CD4-positive, alpha-beta T cell treated with Interferon alpha-2 for 1 hour (primary cell): ENCODE data around the gene REEP1.
A peak's percentile ranks its signal among the peaks of the same experiment; 100 is the strongest.

Experiments
- DNase-seq, 2 donors: peaks; one replicate each; pipeline ENCODE4 v3.0.0-alpha.2; 2020 to 2022

REEP1 gene, protein sequence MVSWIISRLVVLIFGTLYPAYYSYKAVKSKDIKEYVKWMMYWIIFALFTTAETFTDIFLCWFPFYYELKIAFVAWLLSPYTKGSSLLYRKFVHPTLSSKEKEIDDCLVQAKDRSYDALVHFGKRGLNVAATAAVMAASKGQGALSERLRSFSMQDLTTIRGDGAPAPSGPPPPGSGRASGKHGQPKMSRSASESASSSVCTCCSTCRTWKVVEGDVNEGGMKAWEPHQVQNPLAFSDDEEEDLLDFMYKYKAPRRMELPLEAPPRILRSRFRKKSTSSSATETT

DNA sequence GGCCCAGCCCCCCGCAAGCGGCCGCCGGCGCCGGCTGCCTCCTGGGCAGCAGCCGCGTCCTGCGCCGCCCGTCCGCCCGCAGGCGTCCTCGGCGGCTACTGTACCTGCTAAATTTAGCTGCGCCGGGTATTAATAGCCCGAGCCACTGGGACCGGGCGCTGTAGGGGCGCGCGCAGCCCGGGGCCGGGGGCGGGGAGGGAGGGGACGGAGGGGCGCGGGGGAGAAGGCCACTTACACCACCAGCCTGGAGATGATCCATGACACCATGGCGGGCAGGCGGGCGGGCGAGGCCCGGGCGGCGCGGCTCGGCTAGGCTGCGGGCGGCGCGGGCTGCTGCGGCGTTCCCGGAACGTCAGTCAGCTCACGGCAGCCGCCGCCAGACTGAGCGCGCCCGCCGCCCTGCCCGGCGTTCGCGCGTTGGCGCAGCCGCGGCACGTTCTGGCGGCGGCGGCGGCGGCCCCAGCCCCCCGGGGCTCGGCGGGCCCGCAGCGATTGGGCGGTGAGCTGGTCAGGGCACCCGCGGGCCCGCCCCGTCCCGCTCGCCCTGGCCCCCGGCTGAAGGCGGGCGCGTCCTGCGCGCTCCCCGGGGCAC lies at the start of gene REEP1:
Gene REEP1 (minus strand): TSS at position 383 of the 592 bp plus-strand sequence. CDS start 116 bp downstream, at position 267.
- DNase-seq, result peak in 1 of 2 donors; percentile 3

DNA sequence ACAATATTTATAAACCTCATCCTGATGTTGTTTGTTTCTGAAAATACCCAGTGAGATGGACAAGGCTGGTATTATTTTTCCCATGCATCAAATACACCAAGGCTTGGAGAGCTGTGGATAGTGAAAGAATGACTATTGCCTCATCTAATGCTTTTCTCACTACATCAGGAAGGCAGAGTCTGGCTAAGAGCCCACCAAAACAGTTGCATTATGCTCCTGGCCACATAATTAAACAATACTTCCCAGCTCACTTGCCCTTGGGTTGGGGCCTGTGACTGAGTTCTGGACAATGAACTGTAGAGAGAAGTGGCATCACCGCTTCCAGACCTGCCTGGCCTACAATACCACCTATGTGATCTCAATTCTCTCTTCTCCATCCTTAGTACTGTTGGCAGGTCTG lies 46.4 kb upstream of the REEP1 start:
- no peak for DNase-seq

DNA sequence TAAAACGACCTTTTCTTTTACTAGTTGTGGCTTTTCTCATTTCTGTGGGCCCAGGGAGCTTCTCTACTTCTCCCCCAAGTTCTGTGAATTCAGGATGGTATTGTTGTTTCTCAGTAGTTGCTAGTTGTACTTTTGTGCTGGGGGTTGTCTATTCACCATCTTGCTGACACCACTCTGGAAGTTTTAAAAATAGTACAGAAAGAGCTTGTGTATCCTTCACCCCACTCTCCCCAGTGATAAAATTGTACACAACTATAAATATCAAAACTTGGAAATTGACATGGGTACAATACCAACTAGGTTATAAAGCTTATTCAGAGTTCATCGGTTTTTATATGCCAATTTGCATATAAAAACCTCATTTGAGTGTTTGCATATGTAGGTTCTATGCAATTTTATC lies 45.3 kb upstream of the REEP1 start:
- DNase-seq, result no peak

DNA sequence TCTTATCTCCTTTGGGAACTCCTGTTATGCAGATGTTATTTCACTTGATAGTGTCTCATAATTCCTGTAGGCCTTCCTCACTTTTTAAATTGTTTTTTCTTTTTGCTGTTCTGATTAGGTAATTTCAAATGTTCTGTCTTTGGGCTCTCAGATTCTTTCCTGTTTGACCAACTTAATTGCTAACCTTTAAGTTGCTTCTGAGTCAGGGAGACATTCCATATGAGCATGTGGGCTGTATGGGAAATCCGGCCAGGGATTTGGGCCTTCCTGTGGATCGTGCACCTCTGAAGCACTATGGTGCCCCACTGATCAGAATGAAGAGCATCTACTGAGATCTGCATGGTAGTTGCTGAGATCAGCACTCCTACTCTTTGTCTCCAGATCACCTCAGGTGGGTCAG lies 44.7 kb upstream of the REEP1 start:
- no peak for DNase-seq

DNA sequence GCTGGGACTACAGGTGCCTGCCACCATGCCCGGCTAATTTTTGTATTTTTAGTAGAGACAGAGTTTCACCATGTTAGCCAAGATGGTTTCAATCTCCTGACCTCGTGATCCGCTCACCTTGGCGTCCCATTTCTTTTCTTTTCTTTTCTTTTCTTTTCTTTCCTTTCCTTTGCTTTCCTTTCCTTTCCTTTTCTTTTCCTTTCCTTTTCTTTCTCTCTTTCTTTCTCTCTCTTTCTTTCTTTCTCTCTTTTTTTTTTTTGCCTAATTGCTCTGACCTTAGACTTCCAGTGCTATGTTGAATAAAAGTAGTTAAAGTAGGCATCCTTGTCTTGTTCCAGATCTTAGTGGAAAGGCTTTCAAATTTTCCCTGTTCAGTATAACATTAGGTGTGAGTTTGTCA lies 41.0 kb upstream of the REEP1 start:
- no peak for DNase-seq

DNA sequence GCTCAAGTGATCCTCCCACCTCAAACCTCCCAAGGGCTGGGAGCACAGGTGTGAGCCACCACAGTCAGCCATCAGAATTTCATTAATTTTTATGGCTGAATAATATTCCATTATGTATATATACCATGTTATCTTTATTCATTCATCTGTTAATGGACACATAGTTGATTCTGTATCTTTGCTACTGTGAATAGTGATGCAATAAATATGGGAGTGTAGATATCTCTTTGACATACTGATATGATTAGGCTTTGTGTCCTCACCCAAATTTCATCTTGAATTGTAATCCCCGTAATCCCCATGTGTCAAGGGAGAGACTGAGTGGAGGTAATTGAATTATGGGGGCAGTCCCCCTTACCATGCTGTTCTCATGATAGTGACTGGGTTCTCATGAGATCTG lies 38.2 kb upstream of the REEP1 start:
- DNase-seq, result no peak

DNA sequence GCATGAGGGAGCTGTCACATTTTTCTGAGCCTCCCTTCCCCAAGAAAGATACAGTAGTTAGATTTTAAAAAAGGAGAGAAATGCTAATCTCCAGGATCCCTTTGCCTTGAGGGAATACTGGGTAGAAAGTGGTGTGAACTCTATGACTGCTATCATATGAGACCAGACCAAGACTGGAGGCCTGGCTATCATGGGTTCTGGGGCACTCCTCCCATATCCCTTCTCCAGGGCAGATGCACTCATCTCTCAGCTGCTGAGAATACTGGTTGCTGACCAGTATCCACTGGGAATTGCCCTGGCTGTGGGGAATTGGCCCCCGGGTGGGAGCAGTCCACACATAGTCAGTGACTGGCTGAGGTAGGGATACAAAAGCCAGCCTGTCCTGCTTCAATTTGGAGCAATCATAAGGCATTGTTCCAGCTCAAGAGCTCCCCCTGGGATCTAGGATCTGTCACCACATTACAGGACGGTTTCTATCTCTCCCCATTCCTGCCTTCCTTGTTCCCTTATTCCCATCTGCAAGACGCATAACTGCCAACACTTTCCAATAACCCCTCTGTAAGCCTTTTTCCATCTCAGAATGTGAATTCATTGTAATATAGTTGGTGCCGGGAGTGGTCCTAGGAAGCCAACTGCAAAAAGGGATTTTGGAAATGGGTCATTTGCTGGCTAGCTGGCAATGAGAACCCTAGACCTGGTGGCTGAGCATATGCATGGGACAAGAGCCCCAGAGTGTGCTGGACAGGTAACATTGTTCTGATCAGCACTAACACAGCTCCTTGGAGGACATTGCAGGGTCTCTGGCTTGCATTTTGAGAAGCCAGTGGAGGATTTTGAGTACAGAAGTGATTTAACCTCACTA lies 35.4 kb upstream of the REEP1 start:
- DNase-seq, result peak in 1 of 2 donors; percentile 10

DNA sequence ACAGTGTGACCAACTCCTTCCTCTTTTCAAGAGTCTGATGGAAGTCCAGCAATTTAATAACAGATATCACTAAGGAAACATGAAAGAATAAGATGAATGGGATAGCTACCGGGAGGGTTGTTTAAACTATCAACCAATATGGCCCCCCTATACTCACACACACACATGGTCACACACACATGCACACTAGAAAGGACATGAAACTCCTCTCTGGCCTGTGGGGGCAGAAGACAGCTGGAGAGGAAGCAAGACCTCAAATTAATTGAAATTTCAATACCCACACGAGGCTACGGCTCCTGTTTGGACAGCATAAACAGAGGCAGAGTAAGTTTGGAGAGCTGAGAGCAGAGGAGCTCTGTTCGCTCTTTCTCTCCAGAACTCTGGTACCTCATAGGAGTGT lies 34.7 kb upstream of the REEP1 start:
- no peak for DNase-seq

DNA sequence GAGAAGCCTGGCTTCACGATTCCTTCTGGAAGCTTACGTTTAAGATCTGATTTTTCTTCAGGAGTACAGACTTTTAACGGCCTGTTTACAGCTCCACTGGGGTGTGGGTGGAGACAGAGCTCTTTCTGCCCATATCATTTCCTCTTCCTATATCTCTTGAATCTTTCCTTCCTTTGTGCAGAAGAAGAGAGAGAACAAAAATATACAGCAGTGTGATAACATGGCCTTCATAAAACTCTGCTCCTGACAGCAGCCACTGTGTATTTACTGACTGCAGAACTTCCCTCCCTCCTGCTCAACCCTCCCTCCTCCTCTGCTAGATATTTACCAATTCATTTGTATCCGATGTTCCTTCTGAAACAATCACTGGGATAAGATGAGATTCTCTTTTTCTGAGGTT lies 34.1 kb upstream of the REEP1 start:
- no peak for DNase-seq

DNA sequence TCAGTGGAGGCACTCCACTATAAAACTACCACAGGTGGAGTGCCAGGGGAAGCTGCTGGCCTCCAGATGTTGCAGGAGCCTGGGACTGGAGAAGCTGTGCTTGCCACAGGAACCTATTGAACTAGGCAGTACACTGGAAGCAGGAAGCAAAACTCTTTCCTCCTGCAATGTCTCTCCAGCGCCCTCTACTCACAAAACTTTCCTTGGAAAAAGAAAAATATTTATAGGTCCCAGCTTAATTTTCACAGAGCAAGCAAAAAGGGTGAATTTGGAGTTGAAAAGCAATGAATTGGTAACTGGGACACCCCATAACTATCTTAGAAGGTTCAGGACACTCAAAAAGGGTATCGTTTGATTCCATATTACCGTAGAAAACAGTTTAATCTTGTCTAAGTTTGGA lies 33.2 kb upstream of the REEP1 start:
- no peak for DNase-seq

DNA sequence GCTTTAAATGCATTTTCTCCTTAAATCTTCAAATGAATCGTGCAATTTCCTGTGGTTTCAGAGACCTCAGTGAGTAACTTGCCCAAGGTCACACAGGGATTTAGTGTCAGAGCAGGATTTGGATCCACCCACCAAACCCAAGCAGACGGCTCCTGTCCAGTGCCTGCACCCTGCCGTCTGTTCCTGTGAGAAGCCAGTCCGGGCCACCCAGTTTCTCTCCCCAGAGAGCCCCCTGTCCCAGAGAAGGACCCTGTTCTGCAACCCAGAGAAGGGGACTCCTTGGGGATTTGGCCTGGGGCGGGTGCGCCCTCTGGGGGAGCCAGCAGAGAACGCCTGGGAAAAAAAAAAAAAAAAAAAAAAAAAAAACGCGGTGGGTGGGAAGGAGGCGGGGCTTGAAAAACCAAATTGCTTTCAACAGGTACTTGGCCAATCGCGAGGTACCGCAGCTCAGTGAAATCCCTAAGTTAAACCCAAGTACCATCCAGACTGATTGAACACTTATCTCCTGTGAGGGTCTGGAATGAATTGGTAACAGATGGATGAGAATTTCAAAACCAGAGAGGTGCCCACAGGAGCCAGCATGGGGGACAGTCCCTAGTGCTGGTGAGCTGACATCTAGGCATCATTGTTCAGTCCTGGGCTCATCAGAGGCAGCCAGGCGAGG lies 30.9 kb upstream of the REEP1 start:
- peak; percentile 23 to 52 for DNase-seq

DNA sequence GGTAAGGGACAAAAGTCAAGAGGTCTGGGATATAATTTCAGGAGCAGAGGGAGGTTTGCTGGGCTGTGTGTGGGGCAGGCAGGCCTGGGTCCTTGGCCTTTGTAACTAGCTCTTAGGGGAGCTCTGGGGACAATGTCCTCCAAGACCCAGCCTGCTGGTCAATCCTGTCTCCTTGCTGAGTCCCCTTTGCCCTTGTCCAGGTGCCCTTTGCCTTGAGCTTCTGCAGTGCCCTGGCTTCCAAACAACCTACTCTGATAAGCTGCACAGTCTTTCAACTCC lies 30.0 kb upstream of the REEP1 start:
- DNase-seq, result no peak

DNA sequence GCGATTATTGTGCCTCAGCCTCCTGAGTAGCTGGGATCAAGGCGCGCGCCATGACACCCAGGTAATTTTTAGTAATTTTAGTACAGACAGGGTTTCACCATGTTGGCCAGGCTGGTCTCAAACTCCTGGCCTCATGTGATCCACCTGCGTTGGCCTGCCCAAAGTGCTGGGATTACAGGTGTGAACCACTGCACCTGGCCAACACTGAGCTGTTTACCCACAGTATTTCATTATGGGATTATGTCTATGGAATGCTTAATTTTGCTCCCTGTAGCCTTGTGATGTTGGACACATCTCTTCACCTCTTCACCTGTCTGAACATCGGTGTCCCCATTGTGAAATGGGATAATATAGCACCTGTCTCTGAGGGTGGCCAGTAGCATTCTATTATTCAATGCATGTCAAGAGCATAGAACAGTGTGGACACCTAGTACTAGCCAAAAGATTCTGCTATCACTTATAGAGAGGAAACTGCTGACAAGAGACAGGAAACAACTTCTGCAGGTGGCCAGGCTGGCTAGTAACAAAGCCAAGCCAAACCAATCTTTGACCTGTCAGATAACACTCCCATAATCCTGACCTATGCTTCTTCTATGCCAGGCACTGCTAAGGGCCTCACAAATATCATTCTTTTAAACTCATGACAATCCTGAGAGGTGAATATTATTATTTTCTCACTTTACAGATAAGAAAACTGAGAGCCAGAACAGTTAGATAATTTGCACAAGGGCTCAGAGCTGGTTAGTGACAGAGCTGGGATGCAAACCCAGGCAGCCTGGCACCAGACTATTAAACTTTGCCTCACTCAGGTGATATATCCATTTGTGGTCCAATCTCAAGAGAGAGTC lies 29.4 kb upstream of the REEP1 start:
- DNase-seq, result no peak

DNA sequence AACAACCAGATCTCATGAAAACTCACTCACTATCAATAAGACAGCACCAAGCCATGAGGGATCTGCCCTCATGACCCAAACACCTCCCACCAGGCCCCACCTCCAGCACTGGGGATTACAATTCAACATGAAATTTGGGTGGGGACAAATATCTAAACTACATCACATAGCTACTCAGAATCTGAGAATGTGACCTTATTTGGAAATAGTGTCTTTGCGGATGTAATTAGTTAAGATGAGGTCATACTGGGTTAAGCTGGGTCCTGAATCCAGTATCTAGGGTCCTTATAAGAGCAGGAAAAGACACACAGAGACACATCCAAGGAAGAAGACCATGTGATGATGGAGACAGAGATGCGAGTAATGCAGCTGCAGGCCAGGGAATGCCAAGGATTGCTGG lies 27.5 kb upstream of the REEP1 start:
- no peak for DNase-seq

DNA sequence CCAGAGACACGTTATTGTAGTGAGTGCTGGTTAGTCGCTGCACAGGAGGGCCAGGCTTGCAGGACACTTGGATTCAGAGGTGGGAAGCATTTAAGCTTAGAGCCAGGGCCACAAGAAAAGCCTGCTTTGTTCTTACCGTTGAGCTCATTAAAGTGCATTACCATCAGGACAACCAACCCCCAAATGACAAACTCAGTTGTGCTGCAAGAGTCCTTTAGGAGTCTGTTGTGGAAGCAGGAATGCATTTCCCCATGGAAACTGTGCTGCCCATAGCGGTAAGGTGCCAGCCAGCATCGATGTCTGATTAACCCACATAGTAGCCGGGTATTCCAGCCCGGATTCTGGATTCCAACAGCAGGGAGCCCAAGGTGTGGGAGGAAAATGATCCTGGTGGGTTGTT lies 23.4 kb upstream of the REEP1 start:
- no peak for DNase-seq

DNA sequence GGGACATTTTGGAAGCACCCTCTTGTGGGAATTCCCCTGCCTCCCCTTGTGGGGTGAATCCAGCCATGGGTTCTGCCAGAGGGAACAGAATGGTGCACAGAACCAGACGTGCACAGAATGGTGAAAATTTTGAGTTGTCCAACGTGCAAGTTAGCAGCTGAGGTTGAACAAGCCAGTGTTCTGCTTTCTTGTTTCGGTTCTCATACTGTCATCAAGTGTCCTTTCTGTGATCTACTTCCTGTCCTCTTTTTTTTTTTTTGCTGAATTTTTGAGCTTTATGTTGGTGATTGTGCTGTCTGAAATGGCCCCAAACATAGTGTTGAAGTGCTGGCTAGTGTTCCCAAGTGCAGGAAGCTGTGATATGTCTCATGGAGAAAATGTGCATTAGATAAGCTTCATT lies 21.5 kb upstream of the REEP1 start:
- no peak for DNase-seq

DNA sequence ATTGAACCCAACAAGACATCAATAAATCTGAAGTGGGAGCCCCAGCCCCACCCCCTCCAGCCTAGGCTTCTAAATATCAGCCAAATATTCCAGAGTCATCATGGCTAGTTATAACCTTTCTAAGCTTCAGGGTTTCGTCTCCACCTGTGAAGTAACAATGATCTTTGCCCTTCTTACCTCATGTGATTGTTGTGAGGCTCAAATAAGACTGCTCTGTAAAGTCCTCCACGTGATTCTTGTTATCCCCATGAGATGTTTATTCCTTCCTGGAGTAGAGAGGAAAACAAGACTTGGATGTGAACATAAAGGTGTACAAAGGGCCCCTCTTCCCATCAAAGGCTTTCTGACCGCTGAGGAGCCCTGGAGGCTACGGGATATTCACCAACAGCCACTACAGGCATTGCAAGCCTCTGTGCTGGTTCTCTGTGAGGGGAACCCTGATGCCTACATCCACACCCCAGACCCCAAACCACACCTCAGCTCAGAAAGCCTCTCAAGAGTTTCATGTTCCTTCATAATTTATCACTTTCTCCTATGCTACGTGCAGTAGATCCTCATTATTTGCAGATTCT lies 20.1 kb upstream of the REEP1 start:
- no peak for DNase-seq

DNA sequence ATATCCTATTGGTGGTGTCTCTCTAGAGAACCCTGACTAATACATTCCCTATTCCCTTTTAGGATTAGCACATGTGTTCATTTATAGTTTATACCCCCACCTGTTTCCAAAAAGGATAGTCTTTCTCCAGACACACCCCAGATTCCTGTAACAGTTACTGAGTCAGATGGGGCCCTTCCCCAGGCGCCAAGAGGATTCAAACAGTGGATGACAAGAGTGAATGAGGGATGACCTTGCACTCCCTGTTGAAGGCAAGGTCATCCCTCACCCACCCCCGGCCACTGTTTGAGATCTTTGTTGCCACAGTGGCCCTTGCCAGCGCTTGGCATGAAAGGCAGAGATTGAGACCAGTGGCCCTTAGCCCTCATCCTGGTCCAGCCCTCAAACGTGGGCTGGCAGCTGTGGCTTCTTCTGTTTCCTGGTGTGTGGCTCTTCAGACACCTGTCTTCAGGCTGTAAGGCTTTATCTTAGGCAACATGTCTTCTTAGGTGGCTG lies 15.3 kb upstream of the REEP1 start:
- no peak for DNase-seq

DNA sequence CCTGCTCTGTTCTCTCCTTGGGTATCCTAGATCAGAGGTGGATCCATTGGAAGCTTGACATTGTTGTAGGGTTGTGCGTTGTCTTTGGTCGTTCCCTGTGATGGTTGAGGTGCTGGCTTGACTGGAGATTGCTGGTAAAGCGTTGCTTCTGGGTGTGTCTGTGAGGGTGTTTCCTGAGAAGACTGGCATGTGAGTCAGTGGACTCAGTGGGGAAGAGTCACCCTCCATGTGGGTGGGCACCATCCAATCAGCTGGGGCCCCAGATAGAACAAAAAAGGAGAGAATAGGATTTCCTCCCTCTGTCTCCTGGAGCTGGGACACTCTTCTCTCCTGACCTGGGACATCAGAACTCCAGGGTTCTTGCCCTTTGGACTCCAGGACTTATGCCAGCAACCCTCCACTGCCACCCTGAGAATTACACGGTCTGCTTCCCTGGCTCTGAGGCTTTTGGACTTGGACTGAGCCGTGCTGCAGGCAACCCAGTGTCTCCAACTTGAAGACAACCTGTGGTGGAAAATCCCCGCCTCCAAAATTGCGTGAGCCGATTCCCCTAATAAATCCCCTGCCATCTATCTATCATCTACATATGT lies 14.8 kb upstream of the REEP1 start:
- no peak for DNase-seq

DNA sequence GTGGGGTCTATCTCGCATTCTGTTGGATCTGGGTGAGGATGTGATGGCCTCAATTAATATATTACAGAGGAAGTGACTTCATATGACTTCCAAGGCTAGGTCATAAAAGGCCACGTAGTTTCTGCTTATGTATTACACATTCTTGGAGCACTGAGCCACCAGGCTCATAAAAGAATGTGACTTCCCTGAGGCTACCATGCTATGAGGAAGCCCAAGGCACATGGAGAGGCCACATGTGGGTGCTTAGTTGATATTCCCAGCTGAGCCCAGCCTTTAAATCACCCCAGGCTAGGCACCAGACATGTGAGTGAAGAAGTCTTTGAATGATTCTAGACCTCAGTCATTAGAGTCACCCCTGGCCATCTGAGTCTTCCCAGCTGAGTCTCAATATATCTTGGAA lies 13.3 kb upstream of the REEP1 start:
- no peak for DNase-seq

DNA sequence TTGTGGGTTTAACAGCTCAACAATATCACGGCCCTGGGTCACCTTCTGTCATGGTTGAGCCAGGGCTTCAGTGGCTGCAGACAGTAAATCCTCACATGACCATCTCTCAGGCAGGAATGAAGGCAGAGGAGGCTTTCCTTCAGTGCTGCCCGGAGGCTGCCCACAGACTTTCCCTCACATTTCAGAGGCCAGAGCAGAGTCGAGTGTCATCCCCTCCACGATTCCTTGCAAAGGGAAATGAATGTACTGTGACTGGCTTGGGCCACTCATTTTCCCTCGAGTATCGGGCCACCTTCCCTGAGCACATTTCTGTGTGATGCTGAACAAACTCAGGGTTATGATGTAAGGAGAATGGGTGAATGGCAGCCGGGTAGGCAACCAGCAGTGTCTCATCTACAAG lies 10.0 kb upstream of the REEP1 start:
- no peak for DNase-seq
